Astrocyte (in vitro differentiated cells and primary cell): ENCODE data around the gene RNGTT. TPM values are rescaled to one million over a fixed set of nuclear protein-coding genes. Genes with fewer than 3 reads are reported as not detected.

ENCODE experiments used
- DNase-seq: peaks from one replicate; pipeline ENCODE4 v3.0.0-alpha.2; 2010; ENCODE audit warnings: low read depth
- FAIRE-seq: peaks from 2 replicates; lab custom pipeline; 2011; peaks lifted over from hg19 to GRCh38; lab: Jason Lieb, UNC
- H2AFZ ChIP-seq: 2 replicates; pipeline ENCODE4 v1.6.0; 2012; ENCODE audit warnings: low read depth, low read length, inconsistent platforms
- H3K27ac ChIP-seq: 2 replicates; pipeline ENCODE4 v1.5.1; 2011; ENCODE audit warnings: low read depth, low read length, inconsistent platforms
- H3K27me3 ChIP-seq: 2 replicates; pipeline ENCODE4 v1.6.0; 2011; ENCODE audit warnings: low read length, inconsistent platforms; ENCODE audit not compliant: insufficient read depth
- H3K36me3 ChIP-seq: 2 replicates; pipeline ENCODE4 v1.5.1; 2011; ENCODE audit warnings: low read length, inconsistent platforms; ENCODE audit not compliant: insufficient read depth
- H3K4me1 ChIP-seq: 2 replicates; pipeline ENCODE4 v1.5.1; 2011; ENCODE audit warnings: low read length, inconsistent platforms; ENCODE audit not compliant: insufficient read depth
- H3K4me2 ChIP-seq: 2 replicates; pipeline ENCODE4 v1.6.0; 2012; ENCODE audit warnings: low read length, inconsistent platforms
- H3K4me3 ChIP-seq: 2 replicates; pipeline ENCODE4 v1.5.1; 2011; ENCODE audit warnings: low read depth, mild to moderate bottlenecking, low read length, inconsistent platforms; ENCODE audit not compliant: insufficient read depth
- H3K79me2 ChIP-seq: 2 replicates; pipeline ENCODE4 v1.6.0; 2012; ENCODE audit warnings: mild to moderate bottlenecking, low read length, inconsistent platforms; ENCODE audit not compliant: insufficient read depth
- H3K9ac ChIP-seq: 2 replicates; pipeline ENCODE4 v1.6.0; 2012; ENCODE audit warnings: mild to moderate bottlenecking, low read length, inconsistent platforms
- H3K9me3 ChIP-seq: 2 replicates; pipeline ENCODE4 v1.5.1; 2012; ENCODE audit warnings: low read depth, mild to moderate bottlenecking, low read length, inconsistent platforms; ENCODE audit not compliant: insufficient read depth
- H4K20me1 ChIP-seq: 2 replicates; pipeline ENCODE4 v1.6.0; 2012; ENCODE audit warnings: low read length, inconsistent platforms; ENCODE audit not compliant: insufficient read depth
- H3K27ac Mint-ChIP-seq: one replicate; pipeline ENCODE4 v1.8.0; 2021; ENCODE audit warnings: mild to moderate bottlenecking, mixed read lengths; ENCODE audit not compliant: unreplicated experiment
- H3K27me3 Mint-ChIP-seq: one replicate; pipeline ENCODE4 v1.8.0; 2021; ENCODE audit warnings: low read depth, mixed read lengths; ENCODE audit not compliant: unreplicated experiment
- H3K36me3 Mint-ChIP-seq: one replicate; pipeline ENCODE4 v1.8.0; 2021; ENCODE audit warnings: low read depth, mixed read lengths; ENCODE audit not compliant: unreplicated experiment
- H3K4me1 Mint-ChIP-seq: one replicate; pipeline ENCODE4 v1.8.0; 2021; ENCODE audit warnings: low read depth, mixed read lengths; ENCODE audit not compliant: unreplicated experiment
- H3K4me3 Mint-ChIP-seq: one replicate; pipeline ENCODE4 v1.8.0; 2021; ENCODE audit warnings: mild to moderate bottlenecking, moderate library complexity, mixed read lengths; ENCODE audit not compliant: unreplicated experiment
- H3K9me3 Mint-ChIP-seq: one replicate; pipeline ENCODE4 v1.8.0; 2021; ENCODE audit warnings: mild to moderate bottlenecking, mixed read lengths; ENCODE audit not compliant: unreplicated experiment
- EZH2 ChIP-seq: IDR thresholded peaks from 2 replicates; pipeline ENCODE4 v1.6.1; 2012; ENCODE audit warnings: mild to moderate bottlenecking, low read length, inconsistent platforms; ENCODE audit not compliant: insufficient read depth
- total RNA-seq: library from RNA; stranded (reverse); gene quantifications from 2 replicates; pipeline ENCODE4 v1.2.1, GENCODE V29; 2021
- TF ChIP-seq, protein P1 (sequence below): IDR thresholded peaks from 2 replicates; pipeline ENCODE4 v1.5.1; 2011; ENCODE audit warnings: low read depth, mild to moderate bottlenecking, inconsistent platforms, low read length, moderate library complexity; ENCODE audit not compliant: insufficient read depth

Gene RNGTT
- total RNA-seq, 1 donor from 2014 or later = 16.0 TPM

DNA sequence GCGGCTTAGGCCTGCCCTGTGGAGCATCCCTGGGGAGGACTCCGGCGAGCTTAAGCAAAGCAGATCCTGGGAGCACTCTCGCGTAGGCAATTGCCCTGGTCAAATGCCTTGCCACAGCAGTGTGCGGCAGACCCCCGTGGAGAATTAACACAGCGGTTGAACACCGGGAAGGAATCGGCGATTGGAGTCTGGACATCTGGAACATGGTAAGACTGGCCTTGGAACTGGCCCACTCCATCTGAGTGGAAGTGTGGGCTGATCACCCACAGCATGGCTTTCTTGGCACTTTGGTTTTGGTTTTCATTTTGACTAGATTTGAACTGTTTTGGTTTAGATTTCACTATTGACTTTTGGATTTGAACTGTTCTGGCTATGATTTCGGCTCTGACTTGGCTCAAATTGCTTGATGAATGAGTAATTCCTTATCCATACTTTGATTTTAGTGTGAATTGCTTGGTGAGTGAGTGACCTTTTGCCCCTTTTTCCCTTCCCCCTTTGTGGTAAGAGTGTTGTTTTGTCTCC, 300.7 kb downstream of the RNGTT start:
- Histone ChIP-seq H3K9ac (no peak overlapping the region), H3K27me3 (no peaks in the 10 kb centered on the region), H3K4me2 (no peak overlapping the region), H2AFZ (no peak overlapping the region), H3K4me1 (no peaks in the 10 kb centered on the region), H4K20me1 (peaks cover 2% of the 10 kb centered on the region), H3K36me3 (no peaks in the 10 kb centered on the region), H3K9me3 (peaks cover 4% of the 10 kb centered on the region), H3K79me2 (peaks cover 2% of the 10 kb centered on the region), H3K4me3 (no peak overlapping the region), H3K27ac (no peak overlapping the region)
- peaks cover 7% of the 10 kb centered on the region for H3K4me1 Mint-ChIP-seq
- H3K4me3 Mint-ChIP-seq = no peak overlapping the region
- peaks cover 13% of the 10 kb centered on the region for H3K9me3 Mint-ChIP-seq
- DNase-seq (no peak), FAIRE-seq (no peak)
- H3K27ac Mint-ChIP-seq = no peak overlapping the region
- H3K36me3 Mint-ChIP-seq = peaks cover 36% of the 10 kb centered on the region
- H3K27me3 Mint-ChIP-seq = no peaks in the 10 kb centered on the region
- TF ChIP-seq, protein P1, sequence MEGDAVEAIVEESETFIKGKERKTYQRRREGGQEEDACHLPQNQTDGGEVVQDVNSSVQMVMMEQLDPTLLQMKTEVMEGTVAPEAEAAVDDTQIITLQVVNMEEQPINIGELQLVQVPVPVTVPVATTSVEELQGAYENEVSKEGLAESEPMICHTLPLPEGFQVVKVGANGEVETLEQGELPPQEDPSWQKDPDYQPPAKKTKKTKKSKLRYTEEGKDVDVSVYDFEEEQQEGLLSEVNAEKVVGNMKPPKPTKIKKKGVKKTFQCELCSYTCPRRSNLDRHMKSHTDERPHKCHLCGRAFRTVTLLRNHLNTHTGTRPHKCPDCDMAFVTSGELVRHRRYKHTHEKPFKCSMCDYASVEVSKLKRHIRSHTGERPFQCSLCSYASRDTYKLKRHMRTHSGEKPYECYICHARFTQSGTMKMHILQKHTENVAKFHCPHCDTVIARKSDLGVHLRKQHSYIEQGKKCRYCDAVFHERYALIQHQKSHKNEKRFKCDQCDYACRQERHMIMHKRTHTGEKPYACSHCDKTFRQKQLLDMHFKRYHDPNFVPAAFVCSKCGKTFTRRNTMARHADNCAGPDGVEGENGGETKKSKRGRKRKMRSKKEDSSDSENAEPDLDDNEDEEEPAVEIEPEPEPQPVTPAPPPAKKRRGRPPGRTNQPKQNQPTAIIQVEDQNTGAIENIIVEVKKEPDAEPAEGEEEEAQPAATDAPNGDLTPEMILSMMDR = no peak
- TF ChIP-seq EZH2 = no peak

DNA sequence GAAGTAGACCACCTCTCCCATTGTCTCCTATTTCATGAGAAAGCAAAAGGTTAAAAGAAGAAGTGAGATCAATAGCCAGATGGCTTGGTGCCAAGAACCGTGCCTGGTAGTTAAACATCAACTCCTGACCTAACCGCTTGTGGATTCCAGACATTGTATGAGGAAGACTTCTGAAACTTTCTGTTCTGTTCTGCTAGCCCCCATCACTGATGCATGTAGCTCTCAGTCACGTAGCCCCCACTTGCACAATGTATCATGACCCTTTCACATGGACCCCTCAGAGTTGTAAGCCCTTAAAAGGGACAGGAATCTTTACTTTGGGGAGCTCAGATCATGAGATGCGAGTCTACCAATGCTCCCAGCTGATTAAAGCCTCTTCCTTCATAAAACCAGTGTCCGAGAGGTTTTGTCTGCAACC, 301.2 kb downstream of the RNGTT start:
- DNase-seq (no peak), FAIRE-seq (no peak)
- no peak overlapping the region for H3K27ac Mint-ChIP-seq
- peaks cover 4% of the 10 kb centered on the region for H3K9me3 ChIP-seq
- no peak overlapping the region for H3K9ac ChIP-seq
- H3K36me3 Mint-ChIP-seq = peaks cover 34% of the 10 kb centered on the region
- H3K4me3 Mint-ChIP-seq = no peak overlapping the region
- peaks cover 2% of the 10 kb centered on the region for H3K79me2 ChIP-seq
- no peak overlapping the region for H3K4me3 ChIP-seq
- H4K20me1 ChIP-seq = peaks cover 2% of the 10 kb centered on the region
- no peak overlapping the region for H2AFZ ChIP-seq
- H3K4me2 ChIP-seq = no peak overlapping the region
- H3K27ac ChIP-seq = no peak overlapping the region
- H3K36me3 ChIP-seq = no peaks in the 10 kb centered on the region
- peaks cover 7% of the 10 kb centered on the region for H3K4me1 Mint-ChIP-seq
- H3K27me3 Mint-ChIP-seq = no peaks in the 10 kb centered on the region
- no peaks in the 10 kb centered on the region for H3K4me1 ChIP-seq
- peaks cover 13% of the 10 kb centered on the region for H3K9me3 Mint-ChIP-seq
- TF ChIP-seq EZH2 = no peak
- TF ChIP-seq, protein P1 = no peak
- H3K27me3 ChIP-seq = no peaks in the 10 kb centered on the region

DNA sequence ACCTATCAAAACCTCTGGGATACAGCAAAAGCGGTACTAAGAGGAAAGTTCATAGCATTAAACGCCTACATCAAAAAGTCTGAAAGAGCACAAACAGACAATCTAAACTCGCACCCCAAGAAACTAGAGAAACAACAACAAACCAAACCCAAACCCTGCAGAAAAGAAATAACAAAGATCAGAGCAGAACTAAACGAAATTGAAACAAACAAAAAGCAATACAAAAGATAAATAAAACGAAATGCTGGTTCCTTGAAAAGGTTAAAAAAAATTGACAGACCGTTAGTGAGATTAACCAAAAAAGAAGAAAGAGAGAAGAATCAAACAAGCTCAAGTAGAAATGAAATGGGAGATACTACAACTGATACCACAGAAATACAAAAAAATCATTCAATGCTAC, 302.3 kb downstream of the RNGTT start:
- DNase-seq (no peak), FAIRE-seq (no peak)
- Mint-ChIP-seq H3K4me3 (no peak overlapping the region), H3K9me3 (peaks cover 13% of the 10 kb centered on the region), H3K27me3 (no peaks in the 10 kb centered on the region), H3K27ac (no peak overlapping the region), H3K36me3 (peaks cover 32% of the 10 kb centered on the region), H3K4me1 (peaks cover 7% of the 10 kb centered on the region)
- H3K27ac ChIP-seq = no peak overlapping the region
- H3K4me1 ChIP-seq = no peaks in the 10 kb centered on the region
- no peaks in the 10 kb centered on the region for H3K36me3 ChIP-seq
- no peak overlapping the region for H2AFZ ChIP-seq
- H3K79me2 ChIP-seq = peaks cover 2% of the 10 kb centered on the region
- peaks cover 4% of the 10 kb centered on the region for H3K9me3 ChIP-seq
- TF ChIP-seq EZH2 = no peak
- TF ChIP-seq, protein P1 = no peak
- H3K9ac ChIP-seq = no peak overlapping the region
- H3K27me3 ChIP-seq = no peaks in the 10 kb centered on the region
- no peak overlapping the region for H3K4me3 ChIP-seq
- H3K4me2 ChIP-seq = no peak overlapping the region
- H4K20me1 ChIP-seq = peaks cover 2% of the 10 kb centered on the region
